GM08714 (cell line): ENCODE results near the gene DIP2C.

Source experiments
- H3K4me3 ChIP-seq: fragments of 200-500 bp; sonication (Bioruptor generic); 2 replicates; pipeline ENCODE4 v1.5.1; 2014; ENCODE audit warnings: mild to moderate bottlenecking, low read length, inconsistent platforms
- ZNF274 ChIP-seq: IDR thresholded peaks from 2 replicates; pipeline ENCODE4 v1.6.1; 2012; ENCODE audit warnings: mild to moderate bottlenecking, low read depth, low read length

Gene DIP2C

DNA sequence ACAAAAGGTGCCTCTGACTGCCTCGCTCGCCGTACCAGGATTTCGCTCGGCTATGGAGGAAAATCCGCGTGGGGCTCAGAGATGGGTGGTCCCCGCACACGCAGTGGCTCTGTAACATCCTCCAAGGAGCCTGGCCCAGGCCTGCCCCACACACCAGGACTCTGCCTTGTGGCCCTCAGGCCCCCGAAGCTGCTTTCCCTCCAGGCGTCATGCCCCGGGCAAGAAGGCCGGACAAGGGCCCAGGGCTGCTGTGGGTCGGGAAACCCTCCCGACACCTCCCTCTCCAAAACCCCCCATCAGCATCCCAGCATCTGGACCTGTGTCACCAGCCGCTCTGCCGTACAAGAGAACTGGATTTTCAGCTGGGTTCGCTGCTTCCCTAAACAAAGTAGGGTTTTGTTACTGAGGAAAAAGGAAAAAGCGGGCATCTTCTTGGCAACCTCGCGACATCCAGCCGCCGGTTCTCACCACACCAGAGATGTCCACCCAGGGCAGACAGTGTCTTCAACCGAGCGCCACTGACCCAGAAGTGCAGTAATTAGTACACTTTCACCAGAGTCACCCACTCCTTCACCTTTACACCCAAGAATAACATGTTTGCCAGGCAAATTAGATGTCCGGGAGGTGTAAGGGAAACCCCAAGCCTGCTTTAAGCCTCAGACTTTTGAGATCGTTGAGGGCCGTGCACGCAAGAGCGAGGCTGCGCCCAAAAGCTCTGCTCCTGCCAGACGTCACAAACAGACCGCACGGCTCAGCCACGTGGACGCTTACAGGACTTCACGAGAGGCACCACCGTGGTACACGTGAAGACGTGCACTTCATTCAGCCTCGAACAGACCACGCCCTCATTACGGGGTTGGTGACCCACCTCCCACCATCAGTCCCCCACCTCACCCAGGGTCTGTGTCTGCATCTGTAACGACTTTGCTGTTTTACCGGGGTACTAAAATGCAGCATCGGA, 62.2 kb downstream of the DIP2C start:
- TF ChIP-seq ZNF274 = no peak
- H3K4me3 ChIP-seq = no peak overlapping the region

GRCh38 chr10:625751-626711, 63.4 kb downstream of the DIP2C start:
- no peak for TF ChIP-seq ZNF274
- H3K4me3 ChIP-seq = no peak overlapping the region

DNA sequence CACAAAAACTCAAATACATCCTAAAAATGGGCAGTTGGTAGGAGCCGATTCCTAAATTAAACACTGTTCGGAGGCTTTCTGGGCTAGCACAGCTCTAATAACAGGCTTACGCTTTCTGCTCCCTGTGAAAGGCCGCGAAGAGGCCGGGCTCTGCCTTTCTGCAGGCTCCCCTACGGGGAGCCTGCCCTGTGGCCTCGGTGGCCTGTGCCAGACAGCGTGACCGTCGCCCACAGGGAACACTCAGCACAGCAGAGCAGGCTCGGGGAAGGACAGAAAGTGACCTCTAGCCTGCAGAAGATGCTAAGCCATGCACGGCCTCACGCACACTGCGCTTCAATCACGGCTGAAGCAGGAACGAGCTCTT, 64.2 kb downstream of the DIP2C start:
- TF ChIP-seq ZNF274 = no peak
- no peak overlapping the region for H3K4me3 ChIP-seq

DNA sequence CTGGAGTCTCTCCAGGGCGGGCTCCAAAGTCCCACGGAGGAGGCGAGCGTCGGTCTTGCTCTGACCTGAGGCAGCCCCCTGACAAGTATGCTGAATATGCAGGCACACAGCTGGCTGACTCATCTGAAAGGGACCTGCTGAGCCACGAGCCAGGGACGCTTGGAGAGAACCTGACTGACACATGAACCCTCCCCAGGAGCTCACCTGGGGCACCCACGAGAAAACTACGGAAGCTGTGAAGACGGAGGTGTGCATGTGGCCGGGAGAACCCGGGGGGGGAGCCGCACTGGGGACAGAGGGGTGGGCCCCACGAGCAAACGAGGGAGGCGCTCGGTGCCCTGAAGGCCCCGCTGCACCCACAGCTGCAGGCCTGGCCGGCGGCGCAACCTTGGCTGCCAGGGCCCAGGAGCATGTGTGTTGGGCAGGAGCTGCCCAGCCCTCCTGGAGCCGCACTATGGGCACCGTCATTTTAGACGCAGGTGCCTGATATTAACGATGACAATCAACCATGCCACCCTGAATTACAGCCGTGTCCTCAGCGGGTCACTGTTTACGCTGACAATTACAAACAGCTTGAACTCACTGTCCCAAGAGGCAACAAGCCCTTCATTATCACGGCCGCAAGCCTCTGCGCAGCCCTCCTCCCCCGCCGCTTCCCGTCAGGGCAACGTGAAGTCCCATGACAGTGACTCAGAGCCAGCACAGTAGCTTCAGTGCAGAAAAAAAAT, 64.7 kb downstream of the DIP2C start:
- no peak for TF ChIP-seq ZNF274
- no peak overlapping the region for H3K4me3 ChIP-seq

DNA sequence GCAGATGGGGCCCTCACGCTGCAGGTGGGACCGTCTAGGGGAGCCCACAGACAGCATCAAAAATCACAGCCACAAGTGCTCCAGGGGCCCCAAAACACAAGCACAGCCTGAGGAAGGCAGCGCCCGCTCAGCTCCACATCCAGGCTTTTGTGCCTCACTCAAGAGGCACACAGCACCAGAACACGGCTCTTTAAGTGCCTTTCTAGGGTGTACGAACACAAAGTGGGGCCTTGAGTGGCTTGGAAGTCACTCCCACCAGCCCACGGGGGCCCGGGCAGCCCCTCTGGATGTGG, 65.2 kb downstream of the DIP2C start:
- TF ChIP-seq ZNF274 = no peak
- no peak overlapping the region for H3K4me3 ChIP-seq

DNA sequence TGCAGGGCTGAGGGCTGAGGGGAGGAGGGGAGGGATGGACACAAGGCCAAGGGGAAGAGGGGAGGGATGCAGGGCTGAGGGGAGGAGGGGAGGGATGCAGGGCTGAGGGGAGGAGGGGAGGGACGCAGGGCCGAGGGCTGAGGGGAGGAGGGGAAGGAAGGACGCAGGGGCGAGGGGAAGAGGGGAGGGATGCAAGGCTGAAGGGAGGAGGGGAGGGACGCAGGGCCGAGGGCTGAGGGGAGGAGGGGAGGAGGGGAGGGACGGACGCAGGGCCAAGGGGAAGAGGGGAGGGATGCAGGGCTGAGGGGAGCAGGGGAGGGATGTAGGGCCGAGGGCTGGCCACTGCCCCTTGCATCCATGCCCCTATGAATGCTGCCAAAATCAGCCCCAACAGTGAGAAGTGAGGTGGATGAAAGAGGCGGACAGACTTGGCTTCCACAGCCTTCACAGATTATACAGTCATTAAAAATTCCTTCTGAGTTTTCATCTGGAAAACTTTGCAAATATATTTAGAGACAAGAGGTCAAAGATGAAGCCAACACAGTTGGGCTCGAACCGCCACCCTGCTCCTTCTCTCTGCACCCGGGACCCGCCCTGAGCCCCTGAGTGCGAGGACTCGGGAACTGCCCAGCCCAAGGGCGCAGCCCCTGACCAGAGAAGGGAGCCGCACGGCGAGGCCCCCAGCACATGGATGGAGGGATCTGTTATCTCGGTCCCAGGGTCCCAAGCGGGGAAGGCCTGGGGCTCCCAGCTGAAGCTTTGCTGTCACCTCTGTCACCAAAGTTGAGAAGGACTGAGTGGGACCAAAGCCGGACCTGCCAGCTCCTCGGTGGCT, 65.8 kb downstream of the DIP2C start:
- TF ChIP-seq ZNF274 = no peak
- no peak overlapping the region for H3K4me3 ChIP-seq

GRCh38 chr10:623014-623413, 66.5 kb downstream of the DIP2C start:
- no peak overlapping the region for H3K4me3 ChIP-seq
- TF ChIP-seq ZNF274 = no peak

- TF ChIP-seq ZNF274 = no peak
- H3K4me3 ChIP-seq = no peak overlapping the region
Measured at GRCh38 chr10:621981-622740, 67.3 kb downstream of the DIP2C start.

GRCh38 chr10:621513-621912, 68.0 kb downstream of the DIP2C start:
- H3K4me3 ChIP-seq = no peak overlapping the region
- no peak for TF ChIP-seq ZNF274

GRCh38 chr10:620971-621370, 68.5 kb downstream of the DIP2C start:
- H3K4me3 ChIP-seq = no peak overlapping the region
- TF ChIP-seq ZNF274 = no peak

- no peak overlapping the region for H3K4me3 ChIP-seq
- TF ChIP-seq ZNF274 = no peak
Measured at GRCh38 chr10:620417-620816, 69.1 kb downstream of the DIP2C start.

GRCh38 chr10:619710-620109, 69.8 kb downstream of the DIP2C start:
- TF ChIP-seq ZNF274 = no peak
- no peak overlapping the region for H3K4me3 ChIP-seq
